ENCODE data around the gene DUSP8. TPM values are rescaled to one million over a fixed set of nuclear protein-coding genes. Genes with fewer than 3 reads are reported as not detected.
"Not testable (repeated sequence)": the region's sequence is repeated elsewhere in the genome, so short reads cannot be mapped to it uniquely, and the experiment has no call there.

The DUSP8 gene
- total and polyA plus RNA-seq, 4 donors, result 2.3 to 39.3 (median 8.0) TPM

DNA sequence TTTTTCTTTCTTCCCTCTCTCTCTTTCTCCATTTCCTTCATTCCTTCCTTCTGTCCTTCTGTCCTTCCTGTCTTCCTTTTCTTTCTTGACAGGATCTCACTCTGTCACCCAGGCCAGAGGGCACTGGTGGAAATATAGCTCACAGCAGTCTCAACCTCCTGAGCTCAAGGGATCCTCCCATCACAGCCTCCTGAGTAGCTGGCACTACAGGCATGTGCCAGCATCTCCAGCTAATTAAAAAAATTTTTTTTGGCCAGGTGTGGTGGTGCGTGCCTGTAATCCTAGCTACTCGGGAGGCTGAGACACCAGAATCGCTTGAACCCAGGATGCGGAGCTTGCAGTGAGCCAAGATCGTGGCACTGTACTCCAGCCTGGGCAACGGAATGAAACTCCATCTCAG lies 4.8 kb upstream of the DUSP8 start:
- H3K27me3 ChIP-seq (ENCODE audit: control insufficient read depth in 1 of 2, insufficient read depth in 2 of 2, low read length in 1 of 2), result no peaks in the 10 kb centered on the region
- H3K9me3 ChIP-seq (ENCODE audit: control insufficient read depth, low read length), result peaks cover 3% of the 10 kb centered on the region
- no peak overlapping the region for H3K4me3 ChIP-seq (ENCODE audit: low read length in 2 of 2)
- no peak overlapping the region for H3K27ac ChIP-seq (ENCODE audit: low read depth in 1 of 2, low read length in 2 of 2)
- ATAC-seq (ENCODE audit: low FRiP score) (no peak), DNase-seq (no peak)
- no peaks in the 10 kb centered on the region for H3K4me1 ChIP-seq (ENCODE audit: control insufficient read depth in 1 of 2, insufficient read depth in 2 of 2, low read length in 2 of 2)
- intact Hi-C loops (cut with DNase I), result no loop called here
- H3K36me3 ChIP-seq (ENCODE audit: control insufficient read depth in 1 of 2, insufficient read depth in 2 of 2, low read length in 1 of 2), result no peaks in the 10 kb centered on the region
- 80 to 87% methylated on average over 6 of the region's 6 CpGs for WGBS, 2 donors

GRCh38 chr11:1575756-1576155 lies 3.7 kb upstream of the DUSP8 start:
- H3K4me1 ChIP-seq (ENCODE audit: control insufficient read depth in 1 of 2, insufficient read depth in 2 of 2, low read length in 2 of 2); H3K27ac ChIP-seq (ENCODE audit: low read depth in 1 of 2, low read length in 2 of 2); H3K4me3 ChIP-seq (ENCODE audit: low read length in 2 of 2); ATAC-seq (ENCODE audit: low FRiP score); intact Hi-C loops (cut with DNase I); H3K36me3 ChIP-seq (ENCODE audit: control insufficient read depth in 1 of 2, insufficient read depth in 2 of 2, low read length in 1 of 2); H3K9me3 ChIP-seq (ENCODE audit: control insufficient read depth, low read length); H3K27me3 ChIP-seq (ENCODE audit: control insufficient read depth in 1 of 2, insufficient read depth in 2 of 2, low read length in 1 of 2): not testable (repeated sequence)
- WGBS, 2 donors, result 93 to 95% methylated on average over 16 of the region's 16 CpGs
- peak in 1 of 2 donors; percentile 33 for DNase-seq

GRCh38 chr11:1574933-1575242 lies 2.8 kb upstream of the DUSP8 start:
- Histone ChIP-seq H3K9me3 (ENCODE audit: control insufficient read depth, low read length) (peaks cover 3% of the 10 kb centered on the region), H3K4me3 (ENCODE audit: low read length in 2 of 2) (no peak overlapping the region), H3K27ac (ENCODE audit: low read depth in 1 of 2, low read length in 2 of 2) (no peak overlapping the region), H3K27me3 (ENCODE audit: control insufficient read depth in 1 of 2, insufficient read depth in 2 of 2, low read length in 1 of 2) (no peaks in the 10 kb centered on the region), H3K36me3 (ENCODE audit: control insufficient read depth in 1 of 2, insufficient read depth in 2 of 2, low read length in 1 of 2) (no peaks in the 10 kb centered on the region), H3K4me1 (ENCODE audit: control insufficient read depth in 1 of 2, insufficient read depth in 2 of 2, low read length in 2 of 2) (no peaks in the 10 kb centered on the region)
- no peak for ATAC-seq (ENCODE audit: low FRiP score)
- DNase-seq, result no peak
- 12 to 15% methylated on average over 7 of the region's 7 CpGs for WGBS, 2 donors
- intact Hi-C loops (cut with DNase I), result loop anchor here (1.0 kb wide), 2 partner anchors 28 to 29 kb away; no protein-coding TSS in a partner anchor

DNA sequence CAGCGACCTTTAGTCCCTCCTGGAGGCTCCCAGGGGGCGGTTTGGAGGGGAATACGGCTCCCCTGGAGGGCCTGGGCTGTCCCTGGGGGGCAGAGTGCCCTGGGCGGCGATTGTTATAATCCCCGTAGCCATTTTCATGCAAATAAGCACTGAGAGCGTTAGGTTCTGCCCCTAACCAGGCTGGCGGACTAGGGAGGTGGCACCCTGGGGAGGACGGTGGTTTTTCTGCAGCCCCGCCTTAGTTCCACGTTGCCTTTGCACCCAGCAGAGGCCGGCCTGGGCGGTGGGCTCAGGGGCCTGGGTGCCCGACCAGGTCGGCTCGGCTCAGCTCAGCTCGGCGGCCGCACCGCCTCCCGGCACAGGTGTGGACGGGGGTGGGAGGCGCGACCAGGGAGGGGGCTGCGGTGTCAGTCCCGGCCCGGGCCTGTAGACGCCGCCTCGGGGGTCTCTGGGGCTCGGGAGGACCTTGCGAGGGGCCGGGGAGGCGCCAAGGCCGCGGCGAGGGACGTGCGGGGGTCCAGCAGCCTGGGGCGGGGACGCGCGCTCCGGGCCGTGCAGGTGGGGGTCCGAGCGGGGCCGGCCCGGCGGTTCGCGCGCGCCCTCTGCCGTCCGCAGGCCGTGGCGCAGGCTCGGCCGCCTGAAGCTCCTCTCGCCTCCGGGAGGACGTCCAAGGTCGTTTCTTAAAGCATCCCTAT lies 2.3 kb upstream of the DUSP8 start:
- peak; percentile 69 for ATAC-seq (ENCODE audit: low FRiP score)
- Histone ChIP-seq H3K9me3 (ENCODE audit: control insufficient read depth, low read length) (peaks cover 3% of the 10 kb centered on the region), H3K36me3 (ENCODE audit: control insufficient read depth in 1 of 2, insufficient read depth in 2 of 2, low read length in 1 of 2) (no peaks in the 10 kb centered on the region), H3K27me3 (ENCODE audit: control insufficient read depth in 1 of 2, insufficient read depth in 2 of 2, low read length in 1 of 2) (no peaks in the 10 kb centered on the region), H3K27ac (ENCODE audit: low read depth in 1 of 2, low read length in 2 of 2) (no peak overlapping the region), H3K4me3 (ENCODE audit: low read length in 2 of 2) (no peak overlapping the region), H3K4me1 (ENCODE audit: control insufficient read depth in 1 of 2, insufficient read depth in 2 of 2, low read length in 2 of 2) (no peaks in the 10 kb centered on the region)
- 1% methylated on average over 29 to 64 of the region's 64 CpGs for WGBS, 2 donors
- intact Hi-C loops (cut with DNase I), result loop anchor here (1.0 kb wide), 2 partner anchors 27 to 28 kb away; no protein-coding TSS in a partner anchor
- DNase-seq, result peak; percentile 62 to 88

GRCh38 chr11:1573903-1574237 lies 1.8 kb upstream of the DUSP8 start:
- H3K9me3 ChIP-seq (ENCODE audit: control insufficient read depth, low read length), result peaks cover 3% of the 10 kb centered on the region
- ATAC-seq (ENCODE audit: low FRiP score) (no peak), DNase-seq (no peak)
- no peak overlapping the region for H3K4me3 ChIP-seq (ENCODE audit: low read length in 2 of 2)
- H3K27me3 ChIP-seq (ENCODE audit: control insufficient read depth in 1 of 2, insufficient read depth in 2 of 2, low read length in 1 of 2), result no peaks in the 10 kb centered on the region
- H3K36me3 ChIP-seq (ENCODE audit: control insufficient read depth in 1 of 2, insufficient read depth in 2 of 2, low read length in 1 of 2), result no peaks in the 10 kb centered on the region
- H3K4me1 ChIP-seq (ENCODE audit: control insufficient read depth in 1 of 2, insufficient read depth in 2 of 2, low read length in 2 of 2), result no peaks in the 10 kb centered on the region
- peak overlapping the region in 1 of 2 donors; percentile 8 for H3K27ac ChIP-seq (ENCODE audit: low read depth in 1 of 2, low read length in 2 of 2)
- intact Hi-C loops (cut with DNase I), result loop anchor here (1.0 kb wide), 2 partner anchors 27 to 28 kb away; no protein-coding TSS in a partner anchor
- 9 to 11% methylated on average over 7 of the region's 7 CpGs for WGBS, 2 donors

- ATAC-seq (ENCODE audit: low FRiP score) (no peak), DNase-seq (peak in 1 of 2 donors; percentile 81)
- WGBS, 2 donors, result 3 to 4% methylated on average over 34 to 37 of the region's 37 CpGs
- intact Hi-C loops (cut with DNase I), result no loop called here
- Histone ChIP-seq H3K36me3 (ENCODE audit: control insufficient read depth in 1 of 2, insufficient read depth in 2 of 2, low read length in 1 of 2) (no peaks in the 10 kb centered on the region), H3K9me3 (ENCODE audit: control insufficient read depth, low read length) (peaks cover under 1% of the 10 kb centered on the region), H3K4me1 (ENCODE audit: control insufficient read depth in 1 of 2, insufficient read depth in 2 of 2, low read length in 2 of 2) (no peaks in the 10 kb centered on the region), H3K27me3 (ENCODE audit: control insufficient read depth in 1 of 2, insufficient read depth in 2 of 2, low read length in 1 of 2) (no peaks in the 10 kb centered on the region), H3K4me3 (ENCODE audit: low read length in 2 of 2) (peak overlapping the region; percentile 33 to 58), H3K27ac (ENCODE audit: low read depth in 1 of 2, low read length in 2 of 2) (peak overlapping the region in 1 of 2 donors; percentile 8)
Measured at GRCh38 chr11:1573077-1573902, 1.2 kb upstream of the DUSP8 start.

DNA sequence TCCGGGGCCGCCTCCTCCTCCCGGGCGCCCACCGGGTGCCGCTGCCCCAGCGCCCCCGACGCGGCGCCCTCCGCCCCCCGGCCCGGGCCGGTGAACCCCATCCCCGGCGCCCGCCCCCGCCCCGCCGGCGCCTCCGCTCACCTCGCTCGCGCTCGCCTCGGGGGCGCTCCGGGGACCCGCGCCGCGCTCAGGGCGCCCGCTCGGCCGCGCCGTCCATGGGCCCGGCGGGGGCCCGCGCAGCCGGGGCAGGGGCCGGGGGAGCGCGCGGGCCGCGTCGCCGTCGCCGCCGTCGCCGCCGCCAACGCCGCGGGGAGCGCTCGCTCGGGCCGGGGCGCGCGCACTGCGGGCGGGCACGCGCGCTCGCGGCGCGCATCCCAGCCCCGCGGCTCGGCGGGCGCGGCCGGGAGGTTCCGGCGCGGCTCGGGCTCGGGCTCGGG lies 293 bp downstream of the DUSP8 start:
- Histone ChIP-seq H3K4me3 (ENCODE audit: low read length in 2 of 2) (peak overlapping the region; percentile 67 to 78), H3K9me3 (ENCODE audit: control insufficient read depth, low read length) (no peaks in the 10 kb centered on the region), H3K27ac (ENCODE audit: low read depth in 1 of 2, low read length in 2 of 2) (no peak overlapping the region), H3K36me3 (ENCODE audit: control insufficient read depth in 1 of 2, insufficient read depth in 2 of 2, low read length in 1 of 2) (no peaks in the 10 kb centered on the region), H3K4me1 (ENCODE audit: control insufficient read depth in 1 of 2, insufficient read depth in 2 of 2, low read length in 2 of 2) (no peaks in the 10 kb centered on the region), H3K27me3 (ENCODE audit: control insufficient read depth in 1 of 2, insufficient read depth in 2 of 2, low read length in 1 of 2) (no peaks in the 10 kb centered on the region)
- DNase-seq (no peak), ATAC-seq (ENCODE audit: low FRiP score) (no peak)
- 0 to 1% methylated on average over 22 to 91 of the region's 91 CpGs for WGBS, 2 donors
- intact Hi-C loops (cut with DNase I), result no loop called here

DNA sequence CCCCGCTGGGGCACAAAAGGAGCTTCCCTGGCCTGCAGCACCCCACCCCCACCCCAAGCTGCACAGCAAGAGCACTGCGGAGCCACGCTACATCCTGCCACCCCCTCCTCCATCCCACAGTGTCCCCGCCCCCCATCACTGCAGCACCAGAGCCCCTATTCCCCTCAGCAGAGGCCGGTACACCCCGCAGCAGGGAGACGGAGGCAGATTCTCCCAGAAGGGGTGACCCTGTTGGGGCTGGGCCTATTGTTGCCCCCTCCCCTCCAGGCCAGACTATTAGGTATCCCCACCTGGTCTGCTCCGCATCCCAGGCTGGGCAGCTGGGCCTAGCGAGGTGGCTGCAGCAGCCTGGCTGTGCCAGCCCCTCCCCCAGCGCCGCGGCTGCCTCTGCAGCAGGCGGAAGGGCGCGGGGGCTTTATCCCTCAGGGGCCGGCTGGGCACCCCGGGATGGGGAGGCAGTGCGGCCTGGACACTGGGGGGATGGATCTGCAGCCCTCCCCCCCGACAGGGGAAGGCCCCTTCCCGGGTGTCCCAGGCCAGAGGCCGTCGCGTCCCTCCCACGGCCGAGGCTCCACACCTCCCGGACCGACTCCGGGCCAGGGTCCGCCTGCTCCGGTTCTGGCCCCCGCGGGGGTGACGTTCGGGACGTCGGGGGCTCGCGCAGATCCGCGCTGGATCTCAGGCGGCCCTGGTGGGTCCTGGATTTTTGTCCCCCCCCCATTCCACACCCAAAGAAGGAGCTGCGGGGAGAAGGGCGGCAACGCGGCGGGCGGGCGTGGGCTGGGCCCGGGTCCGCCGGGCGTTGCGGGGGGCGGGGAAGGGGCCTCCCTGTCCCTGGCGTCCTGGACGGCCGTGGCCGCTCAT lies 943 bp downstream of the DUSP8 start:
- H3K4me1 ChIP-seq (ENCODE audit: control insufficient read depth in 1 of 2, insufficient read depth in 2 of 2, low read length in 2 of 2), result no peaks in the 10 kb centered on the region
- H3K9me3 ChIP-seq (ENCODE audit: control insufficient read depth, low read length), result no peaks in the 10 kb centered on the region
- intact Hi-C loops (cut with DNase I), result no loop called here
- no peaks in the 10 kb centered on the region for H3K36me3 ChIP-seq (ENCODE audit: control insufficient read depth in 1 of 2, insufficient read depth in 2 of 2, low read length in 1 of 2)
- DNase-seq (peak; percentile 58 to 79), ATAC-seq (ENCODE audit: low FRiP score) (no peak)
- H3K27me3 ChIP-seq (ENCODE audit: control insufficient read depth in 1 of 2, insufficient read depth in 2 of 2, low read length in 1 of 2), result no peaks in the 10 kb centered on the region
- WGBS, 2 donors, result 2% methylated on average over 34 to 58 of the region's 58 CpGs
- H3K27ac ChIP-seq (ENCODE audit: low read depth in 1 of 2, low read length in 2 of 2), result no peak overlapping the region
- peak overlapping the region; percentile 67 to 78 for H3K4me3 ChIP-seq (ENCODE audit: low read length in 2 of 2)
